Neural cell (in vitro differentiated cells): ENCODE measurements around the gene COPZ1. TPM values are rescaled to one million over a fixed set of nuclear protein-coding genes. Genes with fewer than 3 reads are reported as not detected.
"Not testable (repeated sequence)": the region's sequence is repeated elsewhere in the genome, so short reads cannot be mapped to it uniquely, and the experiment has no call there.

Source experiments
- H2AFZ ChIP-seq: fragments of 200-600, 300-800 bp; sonication (generic), shearing (Covaris generic); 2 replicates; pipeline ENCODE4 v1.6.0; 2014; ENCODE audit warnings: low read depth, mild to moderate bottlenecking, antibody characterized with exemption, low read length, moderate library complexity
- H3F3A ChIP-seq: fragments of 200-600 bp; shearing (Covaris generic); 2 replicates; pipeline ENCODE4 v1.6.1; 2016; ENCODE audit warnings: mild to moderate bottlenecking, moderate library complexity, mixed read lengths, antibody characterized with exemption, low read length; ENCODE audit not compliant: insufficient read depth, poor library complexity, severe bottlenecking
- H3K27ac ChIP-seq: fragments of 200-600, 300-800 bp; sonication (generic), shearing (Covaris generic); 2 replicates; pipeline ENCODE4 v1.5.1; 2014; ENCODE audit warnings: mild to moderate bottlenecking, low read length, moderate library complexity
- H3K27me3 ChIP-seq: fragments of 300-800, 200-600 bp; sonication (generic), shearing (Covaris generic); 2 replicates; pipeline ENCODE4 v1.6.0; 2014; ENCODE audit warnings: mild to moderate bottlenecking, low read depth, low read length, moderate library complexity; ENCODE audit not compliant: insufficient read depth
- H3K36me3 ChIP-seq: fragments of 300-800, 200-600 bp; sonication (generic), shearing (Covaris generic); 2 replicates; pipeline ENCODE4 v1.5.1; 2014; ENCODE audit warnings: mild to moderate bottlenecking, antibody characterized with exemption, low read length, moderate library complexity; ENCODE audit not compliant: insufficient read depth
- H3K4me2 ChIP-seq: fragments of 300-800, 200-600 bp; sonication (generic), shearing (Covaris generic); 2 replicates; pipeline ENCODE4 v1.6.0; 2014; ENCODE audit warnings: mild to moderate bottlenecking, low read length
- H3K4me3 ChIP-seq: fragments of 300-800, 200-600 bp; sonication (generic), shearing (Covaris generic); 2 replicates; pipeline ENCODE4 v1.5.1; 2014; ENCODE audit warnings: mild to moderate bottlenecking, low read length, moderate library complexity
- H3K79me2 ChIP-seq: fragments of 200-600 bp; shearing (Covaris generic); replicated peaks from 2 replicates; pipeline ENCODE4 v1.6.0; 2014; ENCODE audit warnings: mild to moderate bottlenecking, low read length, moderate library complexity; ENCODE audit not compliant: insufficient read depth
- H3K9ac ChIP-seq: fragments of 300-800, 200-600 bp; sonication (generic), shearing (Covaris generic); 2 replicates; pipeline ENCODE4 v1.6.1; 2016; ENCODE audit warnings: mild to moderate bottlenecking, low read length, mixed read lengths
- H3K9me2 ChIP-seq: fragments of 200-600 bp; shearing (Covaris generic); 2 replicates; pipeline ENCODE4 v1.6.1; 2016; ENCODE audit warnings: mild to moderate bottlenecking, low read length, mixed read lengths; ENCODE audit not compliant: insufficient read depth
- H3K9me3 ChIP-seq: fragments of 200-600, 300-800 bp; sonication (generic), shearing (Covaris generic); 2 replicates; pipeline ENCODE4 v1.6.1; 2016; ENCODE audit warnings: mild to moderate bottlenecking, mixed run types, low read length, moderate library complexity, mixed read lengths
- H4K20me1 ChIP-seq: fragments of 200-600 bp; shearing (Covaris generic); 2 replicates; pipeline ENCODE4 v1.6.1; 2016; ENCODE audit warnings: mild to moderate bottlenecking, mixed run types; ENCODE audit not compliant: insufficient read depth
- CTCF ChIP-seq: fragments of 450-650 bp; IDR thresholded peaks from 2 replicates; pipeline ENCODE4 v1.5.1; 2014; ENCODE audit warnings: antibody characterized with exemption, mild to moderate bottlenecking, moderate library complexity; ENCODE audit not compliant: poor library complexity, severe bottlenecking
- EP300 ChIP-seq: fragments of 450-650 bp; conservative IDR thresholded peaks from 2 replicates; pipeline ENCODE4 v1.6.1; 2014; ENCODE audit warnings: antibody characterized with exemption, mild to moderate bottlenecking, moderate library complexity; ENCODE audit not compliant: poor library complexity, severe bottlenecking
- EZH2 ChIP-seq: fragments of 200-600, 300-800 bp; shearing (Covaris generic), sonication (generic); IDR thresholded peaks from 2 replicates; pipeline ENCODE4 v1.6.1; 2014; ENCODE audit warnings: antibody characterized with exemption, low read length, borderline replicate concordance, mild to moderate bottlenecking; ENCODE audit not compliant: insufficient read depth, poor library complexity, severe bottlenecking
- MXI1 ChIP-seq: fragments of 450-650 bp; conservative IDR thresholded peaks from 2 replicates; pipeline ENCODE4 v1.6.1; 2014; ENCODE audit warnings: antibody characterized with exemption, mild to moderate bottlenecking; ENCODE audit not compliant: poor library complexity, severe bottlenecking
- POLR2AphosphoS5 ChIP-seq: IDR thresholded peaks from 2 replicates; pipeline ENCODE4 v1.6.1; 2012
- RAD21 ChIP-seq: fragments of 450-650 bp; conservative IDR thresholded peaks from 2 replicates; pipeline ENCODE4 v1.6.1; 2014; ENCODE audit warnings: antibody characterized with exemption, mild to moderate bottlenecking, moderate library complexity
- REST ChIP-seq: IDR thresholded peaks from 2 replicates; pipeline ENCODE4 v1.6.1; 2012; ENCODE audit warnings: borderline replicate concordance
- SMC3 ChIP-seq: fragments of 450-650 bp; conservative IDR thresholded peaks from 2 replicates; pipeline ENCODE4 v1.6.1; 2014; ENCODE audit warnings: antibody characterized with exemption, mild to moderate bottlenecking, moderate library complexity; ENCODE audit not compliant: poor library complexity
- TAF1 ChIP-seq: IDR thresholded peaks from 2 replicates; pipeline ENCODE4 v1.6.1; 2012; ENCODE audit warnings: low read depth
- polyA plus RNA-seq: library from polyadenylated mRNA; depleted of rRNA; stranded (reverse); fragments of >200 nt; gene quantifications from 2 replicates; pipeline ENCODE4 v1.2.3, GENCODE V29; 2014

COPZ1 gene
- polyA plus RNA-seq, 1 donor from 2014 or later, result 192 TPM

GRCh38 chr12:54325442-54326109, 645 bp downstream of the COPZ1 start:
- Histone ChIP-seq H2AFZ (peak overlapping the region; percentile 53), H3K4me3 (peak overlapping the region; percentile 72), H3K79me2 (peaks cover 18% of the 10 kb centered on the region)

GRCh38 chr12:54328595-54329337, 3.8 kb downstream of the COPZ1 start:
- TF ChIP-seq SMC3, result no peak
- H3K27ac ChIP-seq, result no peak overlapping the region
- no peaks in the 10 kb centered on the region for H3F3A ChIP-seq
- no peaks in the 10 kb centered on the region for H3K27me3 ChIP-seq
- H3K9me3 ChIP-seq, result no peaks in the 10 kb centered on the region
- H4K20me1 ChIP-seq, result no peaks in the 10 kb centered on the region
- H3K4me2 ChIP-seq, result no peak overlapping the region
- H3K9me2 ChIP-seq, result no peaks in the 10 kb centered on the region
- H3K79me2 ChIP-seq, result peaks cover 25% of the 10 kb centered on the region
- H3K4me3 ChIP-seq, result no peak overlapping the region
- H3K36me3 ChIP-seq, result no peaks in the 10 kb centered on the region
- H2AFZ ChIP-seq, result no peak overlapping the region
- no peak overlapping the region for H3K9ac ChIP-seq

More at GRCh38 chr12:54325442-54326109, 645 bp downstream of the COPZ1 start:
- not testable (repeated sequence) for H3K9me3 ChIP-seq, H4K20me1 ChIP-seq, H3K27me3 ChIP-seq, H3F3A ChIP-seq, H3K36me3 ChIP-seq, H3K9me2 ChIP-seq
- Histone ChIP-seq H3K27ac (peak overlapping the region; percentile 77), H3K4me2 (peak overlapping the region; percentile 98), H3K9ac (peak overlapping the region; percentile 79)
- TF ChIP-seq RAD21, result peak; percentile 21
- TF ChIP-seq EP300, result peak; percentile 6

GRCh38 chr12:54329759-54330158, 4.8 kb downstream of the COPZ1 start:
- no peaks in the 10 kb centered on the region for H3K36me3 ChIP-seq
- H3K4me3 ChIP-seq, result no peak overlapping the region
- TF ChIP-seq RAD21 (no peak), EP300 (no peak), CTCF (no peak), SMC3 (no peak), TAF1 (no peak), EZH2 (no peak), POLR2AphosphoS5 (no peak), REST (no peak), MXI1 (no peak)
- H3K9me3 ChIP-seq, result no peaks in the 10 kb centered on the region
- no peaks in the 10 kb centered on the region for H4K20me1 ChIP-seq
- no peaks in the 10 kb centered on the region for H3K9me2 ChIP-seq
- peaks cover 25% of the 10 kb centered on the region for H3K79me2 ChIP-seq
- H2AFZ ChIP-seq, result no peak overlapping the region
- no peak overlapping the region for H3K27ac ChIP-seq
- H3K27me3 ChIP-seq, result no peaks in the 10 kb centered on the region
- H3F3A ChIP-seq, result no peaks in the 10 kb centered on the region
- no peak overlapping the region for H3K4me2 ChIP-seq
- H3K9ac ChIP-seq, result no peak overlapping the region
